Measurements from ENCODE around the gene CA12. TPM values are rescaled to one million over a fixed set of nuclear protein-coding genes. Genes with fewer than 3 reads are reported as not detected.

Gene CA12
- total and polyA plus RNA-seq, 2 of the 8 experiments (the other 6 are each of a cell fraction or from before 2014, with no cell fraction given), result 4.7 to 4.9 TPM

- H2BK5ac ChIP-seq (ENCODE audit: low read depth, low read length), result no peak overlapping the region
- no peak overlapping the region for H3K4ac ChIP-seq (replicated peaks; ENCODE audit: insufficient read length, low read depth, low read length)
- no peak overlapping the region for H3K14ac ChIP-seq (ENCODE audit: insufficient read length)
- H4K8ac ChIP-seq (ENCODE audit: extremely low read depth, insufficient read depth, low read length), result no peak overlapping the region
- H4K20me1 ChIP-seq (replicated peaks in 1 of 2; ENCODE audit: control insufficient read depth in 1 of 2, insufficient read depth in 2 of 2, low read length in 2 of 2), result no peaks in the 10 kb centered on the region
- no peak overlapping the region for H4K5ac ChIP-seq (ENCODE audit: insufficient read length, low read depth, low read length)
- no peaks in the 10 kb centered on the region for H3K36me3 ChIP-seq (ENCODE audit: control insufficient read depth in 2 of 4, insufficient read depth in 4 of 4, low read length in 3 of 4)
- no peaks in the 10 kb centered on the region for H3K9me3 ChIP-seq (ENCODE audit: insufficient read depth in 2 of 2, low read depth in 1 of 2, low read length in 1 of 2)
- FAIRE-seq (no peak), DNase-seq (ENCODE audit: low read depth in 1 of 2, low spot score in 2 of 2) (no peak)
- no peaks in the 10 kb centered on the region for H3K4me1 ChIP-seq (replicated peaks in 1 of 4; ENCODE audit: control insufficient read depth in 3 of 4, insufficient read depth in 4 of 4, low read length in 3 of 4)
- no peak overlapping the region for H3K18ac ChIP-seq (ENCODE audit: extremely low read depth, low read length)
- ChIA-PET CTCF (ENCODE audit: partially characterized antibody) (interaction anchor here (0.7 to 1.8 kb wide), 2 partner anchors 11 to 640 kb away, joined by 3 to 7 read pairs; no protein-coding TSS in a partner anchor), POLR2A (ENCODE audit: partially characterized antibody) (no interaction called here)
- no peak overlapping the region for H3K27ac ChIP-seq (ENCODE audit: low read depth, low read length)
- H3K4me3 ChIP-seq (ENCODE audit: extremely low read depth in 1 of 4, insufficient read depth in 2 of 4, low read depth in 3 of 4, low read length in 4 of 4), result no peak overlapping the region
- H3K4me2 ChIP-seq (ENCODE audit: insufficient read depth in 1 of 2, low read depth in 2 of 2, low read length in 2 of 2), result no peak overlapping the region
- no peak overlapping the region for H3K9ac ChIP-seq (replicated peaks in 1 of 4; ENCODE audit: extremely low read depth in 1 of 4, low read depth in 3 of 4, low read length in 3 of 4)
- no peak overlapping the region for H2BK20ac ChIP-seq (ENCODE audit: low read length)
- no peak overlapping the region for H3K56ac ChIP-seq (replicated peaks; ENCODE audit: insufficient read length, low read depth, low read length)
- H2BK12ac ChIP-seq (ENCODE audit: low read depth, low read length), result no peak overlapping the region
- no peak overlapping the region for H2BK120ac ChIP-seq (replicated peaks; ENCODE audit: low read depth, low read length)
- 81% methylated on average over 3 of the region's 3 CpGs; no CpG with 5 or more reads in 1 of the 2 experiments for WGBS, 2 experiments (ENCODE audit: extremely low coverage in 1 of 2, insufficient coverage in 1 of 2, insufficient read length in 1 of 2, insufficient replicate concordance in 2 of 2, low coverage in 1 of 2, low lambda C conversion rate in 2 of 2, missing lambda C conversion rate in 1 of 2)
- H3K23me2 ChIP-seq (ENCODE audit: low read depth, low read length), result no peaks in the 10 kb centered on the region
- H3K79me2 ChIP-seq (ENCODE audit: control insufficient read depth in 1 of 2, insufficient read depth in 2 of 2, low read length in 2 of 2), result no peaks in the 10 kb centered on the region
- H2BK15ac ChIP-seq (ENCODE audit: low read length), result no peak overlapping the region
- H3K79me1 ChIP-seq (ENCODE audit: low read depth, low read length), result no peaks in the 10 kb centered on the region
- TF ChIP-seq, protein P1, sequence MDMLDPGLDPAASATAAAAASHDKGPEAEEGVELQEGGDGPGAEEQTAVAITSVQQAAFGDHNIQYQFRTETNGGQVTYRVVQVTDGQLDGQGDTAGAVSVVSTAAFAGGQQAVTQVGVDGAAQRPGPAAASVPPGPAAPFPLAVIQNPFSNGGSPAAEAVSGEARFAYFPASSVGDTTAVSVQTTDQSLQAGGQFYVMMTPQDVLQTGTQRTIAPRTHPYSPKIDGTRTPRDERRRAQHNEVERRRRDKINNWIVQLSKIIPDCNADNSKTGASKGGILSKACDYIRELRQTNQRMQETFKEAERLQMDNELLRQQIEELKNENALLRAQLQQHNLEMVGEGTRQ (IDR thresholded peaks at IDR 0.05; ENCODE audit: low read length), result no peak
- TF ChIP-seq NANOG (IDR thresholded peaks at IDR 0.05; ENCODE audit: insufficient read depth, low read depth, low read length, poor library complexity, severe bottlenecking) (no peak), JUND (IDR thresholded peaks at IDR 0.05; ENCODE audit: low read length) (no peak), TCF12 (IDR thresholded peaks at IDR 0.05; ENCODE audit: low read depth, low read length) (no peak), PHF8 (conservative IDR thresholded peaks at IDR 0.05; ENCODE audit: low read depth, low read length) (no peak), KDM1A (IDR thresholded peaks at IDR 0.05; ENCODE audit: borderline replicate concordance, low read length) (no peak), EZH2 (IDR thresholded peaks at IDR 0.05; ENCODE audit: low read depth, low read length, severe bottlenecking) (no peak), GABPA (IDR thresholded peaks at IDR 0.05; ENCODE audit: borderline replicate concordance, insufficient read depth, low read length) (no peak)
- H2AFZ ChIP-seq (ENCODE audit: low read length), result no peak overlapping the region
- peaks cover 4 to 9% (median 8%) of the 10 kb centered on the region in 4 experiments; a peak in 5 of 7 replicates for H3K27me3 ChIP-seq (replicated peaks in 1 of 4; ENCODE audit: control insufficient read depth in 3 of 4, extremely low read depth in 1 of 4, insufficient read depth in 3 of 4, low read length in 3 of 4)
- no peak overlapping the region for H2AK5ac ChIP-seq (ENCODE audit: low read depth, low read length)
- no peak overlapping the region for H4K91ac ChIP-seq (replicated peaks; ENCODE audit: insufficient read length, low read length)
- no peak overlapping the region for H3K23ac ChIP-seq (ENCODE audit: insufficient read length)
Measured at GRCh38 chr15:63390689-63391088, 9.0 kb upstream of the CA12 start.
